Panc1 (cell line): Measurements from ENCODE around the gene ARSG. TPM values are rescaled to one million over a fixed set of nuclear protein-coding genes. Genes with fewer than 3 reads are reported as not detected.

Experiments used
- ATAC-seq: fragments of 200-7000 bp; cut with Tn5 transposase; 2 replicates; pipeline ENCODE4 v1.9.1; 2020; ENCODE audit warnings: mild to moderate bottlenecking, moderate library complexity
- BruUV-seq: library from RNA; stranded (reverse); fragments of 400-500 nt; replicated peaks from 2 replicates; lab custom pipeline; 2021; lab: Mats Ljungman, UMichigan
- CTCF ChIA-PET: fragments of 300-600 bp; sonication (Branson Sonifier 250); formaldehyde crosslinking; loops from one replicate; lab custom pipeline; 2022; ENCODE audit warnings: antibody characterized with exemption; lab: Charles Lee
- POLR2A ChIA-PET: fragments of 300-600 bp; sonication (Branson Sonifier 250); formaldehyde crosslinking; loops from one replicate; lab custom pipeline; 2022; ENCODE audit warnings: antibody characterized with exemption; lab: Charles Lee
- DNase-seq: peaks from one replicate; pipeline ENCODE4 v3.0.0-alpha.2; 2010; ENCODE audit warnings: low read depth, low spot score
- H3K27ac ChIP-seq: 2 replicates; pipeline ENCODE4 v1.5.1; 2011; ENCODE audit warnings: mild to moderate bottlenecking, low read length, inconsistent platforms
- H3K27me3 ChIP-seq: fragments of 200-500 bp; sonication (Bioruptor generic); 2 replicates; pipeline ENCODE4 v1.6.0; 2014; ENCODE audit warnings: low read length, inconsistent platforms; ENCODE audit not compliant: control insufficient read depth, insufficient read depth
- H3K36me3 ChIP-seq: fragments of 200-500 bp; sonication (Bioruptor generic); 2 replicates; pipeline ENCODE4 v1.5.1; 2014; ENCODE audit warnings: inconsistent platforms, mild to moderate bottlenecking, low read length, moderate library complexity; ENCODE audit not compliant: control insufficient read depth, insufficient read depth
- H3K4me1 ChIP-seq: 2 replicates; pipeline ENCODE4 v1.5.1; 2011; ENCODE audit warnings: inconsistent platforms, mild to moderate bottlenecking, low read length, moderate library complexity; ENCODE audit not compliant: control insufficient read depth, insufficient read depth
- H3K4me3 ChIP-seq, 2 experiments: 2 replicates each; pipeline ENCODE4 v1.5.1; 2011 to 2012; ENCODE audit warnings: low read depth in 2 of 2, low read length in 2 of 2, mild to moderate bottlenecking in 2 of 2, inconsistent platforms in 1 of 2, moderate library complexity in 1 of 2
- H3K9me3 ChIP-seq: fragments of 200-500 bp; sonication (Bioruptor generic); 2 replicates; pipeline ENCODE4 v1.5.1; 2014; ENCODE audit warnings: low read depth, mild to moderate bottlenecking, inconsistent platforms, low read length, moderate library complexity; ENCODE audit not compliant: control insufficient read depth, insufficient read depth
- POLR2AphosphoS5 ChIP-seq: IDR thresholded peaks from 2 replicates; pipeline ENCODE4 v1.6.1; 2012; ENCODE audit warnings: mild to moderate bottlenecking, low read depth, low read length, moderate library complexity
- REST ChIP-seq, 2 experiments: IDR thresholded peaks; 2 replicates each; pipeline ENCODE4 v1.6.1; 2011 to 2012; ENCODE audit warnings: low read depth in 2 of 2, control low read depth in 1 of 2, low read length in 1 of 2, mild to moderate bottlenecking in 1 of 2, moderate library complexity in 1 of 2; ENCODE audit not compliant: insufficient read depth in 1 of 2
- SIN3A ChIP-seq: IDR thresholded peaks from 2 replicates; pipeline ENCODE4 v1.6.1; 2012; ENCODE audit warnings: low read depth, mild to moderate bottlenecking, low read length, moderate library complexity, borderline replicate concordance; ENCODE audit not compliant: insufficient read depth
- TCF7L2 ChIP-seq: IDR thresholded peaks from 2 replicates; pipeline ENCODE4 v1.6.1; 2011; ENCODE audit warnings: mild to moderate bottlenecking, low read depth, low read length, inconsistent platforms
- in situ Hi-C: cut with HindIII; loops from 2 replicates; pipeline ENCODE4 v1.10.0; 2016; ENCODE audit warnings: low sequenced_read_pairs, low pct_unique_long_range_greater_than_20kb
- intact Hi-C: fragments of 100-400 bp; cut with micrococcal nuclease; formaldehyde crosslinking; loops from one replicate; pipeline ENCODE4 v1.10.0; 2022; ENCODE audit not compliant: unreplicated experiment
- total RNA-seq: library from RNA; stranded (reverse); gene quantifications from one replicate; pipeline ENCODE4 v1.2.1, GENCODE V29; 2021; ENCODE audit not compliant: unreplicated experiment
- TF ChIP-seq, protein P1 (sequence below): fragments of 450-650 bp; IDR thresholded peaks from 2 replicates; pipeline ENCODE4 v1.5.1; 2017; ENCODE audit warnings: mild to moderate bottlenecking

The ARSG gene
- total RNA-seq, 1 experiment from 2014 or later: 2.3 TPM

GRCh38 chr17:68305142-68305541, 13.8 kb downstream of the ARSG start:
- no peak overlapping the region for H3K4me3 ChIP-seq
- intact Hi-C loops: no loop called here
- H3K27ac ChIP-seq: no peak overlapping the region
- BruUV-seq: no TSS peak
- no peaks in the 10 kb centered on the region for H3K36me3 ChIP-seq
- ChIA-PET POLR2A (no interaction called here), CTCF (no interaction called here)
- H3K4me1 ChIP-seq: no peaks in the 10 kb centered on the region
- TF ChIP-seq, protein P1, sequence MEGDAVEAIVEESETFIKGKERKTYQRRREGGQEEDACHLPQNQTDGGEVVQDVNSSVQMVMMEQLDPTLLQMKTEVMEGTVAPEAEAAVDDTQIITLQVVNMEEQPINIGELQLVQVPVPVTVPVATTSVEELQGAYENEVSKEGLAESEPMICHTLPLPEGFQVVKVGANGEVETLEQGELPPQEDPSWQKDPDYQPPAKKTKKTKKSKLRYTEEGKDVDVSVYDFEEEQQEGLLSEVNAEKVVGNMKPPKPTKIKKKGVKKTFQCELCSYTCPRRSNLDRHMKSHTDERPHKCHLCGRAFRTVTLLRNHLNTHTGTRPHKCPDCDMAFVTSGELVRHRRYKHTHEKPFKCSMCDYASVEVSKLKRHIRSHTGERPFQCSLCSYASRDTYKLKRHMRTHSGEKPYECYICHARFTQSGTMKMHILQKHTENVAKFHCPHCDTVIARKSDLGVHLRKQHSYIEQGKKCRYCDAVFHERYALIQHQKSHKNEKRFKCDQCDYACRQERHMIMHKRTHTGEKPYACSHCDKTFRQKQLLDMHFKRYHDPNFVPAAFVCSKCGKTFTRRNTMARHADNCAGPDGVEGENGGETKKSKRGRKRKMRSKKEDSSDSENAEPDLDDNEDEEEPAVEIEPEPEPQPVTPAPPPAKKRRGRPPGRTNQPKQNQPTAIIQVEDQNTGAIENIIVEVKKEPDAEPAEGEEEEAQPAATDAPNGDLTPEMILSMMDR: no peak
- TF ChIP-seq POLR2AphosphoS5 (no peak), TCF7L2 (no peak), REST (IDR thresholded peaks at IDR 0.05; ENCODE audit: insufficient read depth in 1 of 2, low read depth in 2 of 2, low read length in 1 of 2) (no peak), SIN3A (no peak)
- DNase-seq (no peak), ATAC-seq (no peak)
- H3K27me3 ChIP-seq: no peaks in the 10 kb centered on the region
- H3K9me3 ChIP-seq: no peaks in the 10 kb centered on the region
- in situ Hi-C loops: no loop called here

DNA sequence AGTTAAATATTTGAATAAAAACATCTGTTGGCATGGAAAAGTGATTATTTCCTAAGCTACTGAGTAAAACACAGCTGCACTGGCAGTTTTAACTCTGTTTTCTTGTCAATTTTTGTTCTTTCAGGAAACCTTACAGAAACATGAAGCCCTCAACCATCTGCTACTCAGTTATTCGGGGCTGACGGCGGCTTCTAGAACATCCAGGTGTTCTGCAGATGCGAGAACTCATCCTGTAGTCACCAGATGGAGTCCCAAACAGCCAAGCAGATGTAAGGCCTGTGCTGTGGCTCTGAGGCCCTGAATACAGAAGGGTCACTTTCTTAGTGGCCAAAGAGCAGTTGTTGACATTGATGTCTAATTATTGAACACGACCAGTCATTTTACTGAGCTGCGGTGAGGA, 15.5 kb downstream of the ARSG start:
- H3K27me3 ChIP-seq: no peaks in the 10 kb centered on the region
- ATAC-seq: no peak
- intact Hi-C loops (no loop called here), in situ Hi-C loops (no loop called here)
- CTCF ChIA-PET: no interaction called here
- H3K4me1 ChIP-seq: no peaks in the 10 kb centered on the region
- no peak for DNase-seq
- POLR2A ChIA-PET: no interaction called here
- H3K27ac ChIP-seq: no peak overlapping the region
- no peak overlapping the region for H3K4me3 ChIP-seq
- no TSS peak for BruUV-seq
- no peak for TF ChIP-seq SIN3A
- no peak for TF ChIP-seq TCF7L2
- no peak for TF ChIP-seq POLR2AphosphoS5
- TF ChIP-seq, protein P1: no peak
- no peak for TF ChIP-seq REST (IDR thresholded peaks at IDR 0.05; ENCODE audit: insufficient read depth in 1 of 2, low read depth in 2 of 2, low read length in 1 of 2)
- H3K36me3 ChIP-seq: no peaks in the 10 kb centered on the region
- no peaks in the 10 kb centered on the region for H3K9me3 ChIP-seq
